Adrenal gland (tissue), 12 donors: ENCODE data around the gene TRMT6. TPM values are rescaled to one million over a fixed set of nuclear protein-coding genes. Genes with fewer than 3 reads are reported as not detected.

ENCODE experiments used
- DNase-seq, 7 donors: peaks; one replicate each; pipeline ENCODE4 v3.0.0-alpha.2; 2019 to 2020
- H3K27ac ChIP-seq, 5 donors: fragments of 200-600 bp; sonication (generic) in 4 of 5; 1 replicate in 3 of 5; 2 replicates in 2 of 5; pipeline versions ENCODE4 v1.5.1 to v1.8.0; 2016 to 2020; ENCODE audit warnings: mild to moderate bottlenecking in 1 of 5
- H3K27me3 ChIP-seq: fragments of 200-600 bp; 2 replicates; pipeline ENCODE4 v1.8.0; 2021
- H3K36me3 ChIP-seq, 2 donors: fragments of 200-600 bp; replicated peaks in 1 of 2; 1 replicate in 1 of 2; 2 replicates in 1 of 2; pipeline versions ENCODE4 v1.5.1 to v1.8.0; 2018 to 2022
- H3K4me1 ChIP-seq, 2 donors: fragments of 200-600 bp; replicated peaks in 1 of 2; 1 replicate in 1 of 2; 2 replicates in 1 of 2; pipeline versions ENCODE4 v1.5.1 to v1.8.0; 2018 to 2021
- H3K4me3 ChIP-seq, 4 donors: fragments of 200-600 bp; sonication (generic) in 3 of 4; one replicate each; pipeline ENCODE4 v1.5.1; 2016 to 2018
- H3K9me3 ChIP-seq, 3 donors: fragments of 200-600 bp; sonication (generic) in 1 of 3; replicated peaks in 1 of 3; 1 replicate in 2 of 3; 2 replicates in 1 of 3; pipeline versions ENCODE4 v1.5.1 to v1.8.0; 2016 to 2021
- CTCF ChIP-seq, 6 experiments: fragments of 450-650 bp in 4 of 6; fragments of 200-600 bp in 2 of 6; sonication (generic) in 1 of 6; IDR thresholded peaks; 1 replicate in 5 of 6; 2 replicates in 1 of 6; pipeline versions ENCODE4 v1.5.1 to v1.8.0; 2016 to 2021; ENCODE audit warnings: antibody characterized with exemption in 6 of 6, mild to moderate bottlenecking in 2 of 6, moderate library complexity in 1 of 6
- POLR2A ChIP-seq, 2 donors: fragments of 450-650 bp; IDR thresholded peaks; one replicate each; pipeline ENCODE4 v1.6.1; 2017; ENCODE audit warnings: antibody characterized with exemption in 2 of 2, mild to moderate bottlenecking in 2 of 2, moderate library complexity in 1 of 2
- whole genome bisulfite sequencing, 4 donors: extraction: QIAGEN DNeasy Blood & Tissue Kit in 2 of 4; methylation state at CpG; one replicate each; pipeline versions ENCODE4 v1.1.5 to v1.1.7; 2013 to 2017; 5-methylcytosine and 5-hydroxymethylcytosine counted together
- intact Hi-C, 2 donors: fragments of 100-400 bp; cut with DNase I; formaldehyde crosslinking; loops; one replicate each; pipeline versions ENCODE4 v1.14.1 to v1.15.0; 2022 to 2023
- polyA plus RNA-seq, 3 donors: library from polyadenylated mRNA; stranded (reverse); fragments of 200-250 nt in 2 of 3; fragments of 350-450 nt in 1 of 3; fragmentation: Illumina TruSeq in 1 of 3; extraction: RNeasy Lipid Tissue Mini Kit (QIAGEN cat#74804) in 1 of 3; gene quantifications; one replicate each; pipeline ENCODE4 v1.2.3, GENCODE V29; 2013 to 2014
- total RNA-seq, 9 donors: library from RNA; depleted of rRNA in 4 of 9; stranded (reverse); fragments of >200 nt in 4 of 9; fragments of 120-200 nt in 1 of 9; fragmentation: NEBNext Ultra II Directional in 1 of 9; extraction: Animal tissue kit (Norgen Biotek cat#: 25700) in 1 of 9; gene quantifications; one replicate each; pipeline versions ENCODE4 v1.1.0 to v1.2.4, GENCODE V29; 2013 to 2023
- donor health status: healthy with polysubstance abuse.
- donor health status: Bipolar disorder and iron deficiency.
- donor health status: DM: yes; HTN: yes; CAD: no.
- donor health status: DM: no; HTN: no; CAD: no.
- donor health status: DM: no; HTN: no; CAD: no.
- donor health status: DM: yes; HTN: yes; CAD: no.

The TRMT6 gene
- total and polyA plus RNA-seq, 12 donors, result 8.9 to 32.0 (median 15.1) TPM

GRCh38 chr20:5927749-5928462 is 22.4 kb downstream of the TRMT6 start:
- Histone ChIP-seq H3K27me3 (no peaks in the 10 kb centered on the region), H3K9me3 (no peaks in the 10 kb centered on the region), H3K27ac (no peak overlapping the region), H3K4me1 (no peaks in the 10 kb centered on the region), H3K4me3 (no peak overlapping the region), H3K36me3 (no peaks in the 10 kb centered on the region)
- TF ChIP-seq CTCF (IDR thresholded peaks at IDR 0.05), result no peak
- TF ChIP-seq POLR2A (IDR thresholded peaks at IDR 0.05), result no peak
- DNase-seq, result no peak
- 78 to 91% (median 88%) methylated on average over 4 to 11 of the region's 11 CpGs for WGBS, 4 donors
- intact Hi-C loops, result no loop called here

GRCh38 chr20:5925551-5925950 is 24.8 kb downstream of the TRMT6 start:
- TF ChIP-seq POLR2A (IDR thresholded peaks at IDR 0.05), result no peak
- TF ChIP-seq CTCF (IDR thresholded peaks at IDR 0.05), result no peak
- DNase-seq, result no peak
- intact Hi-C loops, result no loop called here
- Histone ChIP-seq H3K9me3 (no peaks in the 10 kb centered on the region), H3K27me3 (no peaks in the 10 kb centered on the region), H3K36me3 (no peaks in the 10 kb centered on the region), H3K4me3 (no peak overlapping the region), H3K4me1 (no peaks in the 10 kb centered on the region), H3K27ac (no peak overlapping the region)
- WGBS, 4 donors, result 58 to 83% (median 77%) methylated on average over 3 of the region's 3 CpGs

DNA sequence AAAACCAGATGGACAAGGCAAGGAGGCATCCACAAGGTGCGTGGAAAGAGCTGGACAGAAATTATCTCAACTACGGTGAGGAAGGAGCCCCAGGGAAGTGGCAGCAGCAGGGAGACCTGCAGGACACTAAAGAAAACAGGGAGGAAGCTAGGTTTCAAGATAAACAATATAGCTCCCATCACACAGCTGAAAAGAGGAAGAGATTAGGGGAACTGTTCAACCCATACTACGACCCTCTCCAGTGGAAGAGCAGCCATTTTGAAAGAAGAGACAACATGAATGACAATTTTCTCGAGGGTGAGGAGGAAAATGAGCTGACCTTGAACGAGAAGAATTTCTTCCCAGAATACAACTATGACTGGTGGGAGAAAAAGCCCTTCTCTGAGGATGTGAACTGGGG is 26.8 kb downstream of the TRMT6 start:
- Histone ChIP-seq H3K27ac (no peak overlapping the region), H3K4me1 (no peaks in the 10 kb centered on the region), H3K4me3 (no peak overlapping the region), H3K36me3 (no peaks in the 10 kb centered on the region), H3K27me3 (no peaks in the 10 kb centered on the region), H3K9me3 (no peaks in the 10 kb centered on the region)
- WGBS, 4 donors, result 66 to 79% (median 76%) methylated on average over 5 of the region's 5 CpGs
- intact Hi-C loops, result no loop called here
- TF ChIP-seq CTCF (IDR thresholded peaks at IDR 0.05) (no peak), POLR2A (IDR thresholded peaks at IDR 0.05) (no peak)
- DNase-seq, result no peak

DNA sequence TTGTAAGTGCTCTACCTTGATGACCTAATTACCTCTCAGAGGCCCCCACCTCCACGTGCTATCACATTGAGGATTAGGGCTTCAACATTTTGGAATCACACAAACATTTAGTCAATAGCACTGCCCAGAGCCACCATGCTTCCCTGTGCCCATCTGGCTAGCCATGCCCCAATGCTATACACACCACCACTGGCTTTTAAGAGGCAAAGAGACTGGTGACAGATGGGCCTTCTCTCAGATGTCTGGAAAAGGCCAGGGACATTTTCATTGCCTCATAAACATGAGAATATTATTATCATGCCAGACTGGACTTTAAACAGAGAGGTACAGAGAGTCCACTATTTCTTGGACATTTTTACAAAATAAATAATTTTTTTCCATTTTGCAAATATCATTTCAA is 29.8 kb downstream of the TRMT6 start:
- TF ChIP-seq POLR2A (IDR thresholded peaks at IDR 0.05) (no peak), CTCF (IDR thresholded peaks at IDR 0.05) (no peak)
- Histone ChIP-seq H3K36me3 (no peaks in the 10 kb centered on the region), H3K27ac (no peak overlapping the region), H3K9me3 (no peaks in the 10 kb centered on the region), H3K4me3 (no peak overlapping the region), H3K4me1 (no peaks in the 10 kb centered on the region), H3K27me3 (no peaks in the 10 kb centered on the region)
- WGBS, 4 donors, result 43 to 63% (median 61%) methylated on average over 1 of the region's 1 CpG
- no peak for DNase-seq
- intact Hi-C loops, result no loop called here
